ENCODE results near the gene PDXDC1.
A peak's percentile ranks its signal among the peaks of the same experiment; 100 is the strongest.
"Not testable (repeated sequence)": the region's sequence is repeated elsewhere in the genome, so short reads cannot be mapped to it uniquely, and the experiment has no call there.

Gene PDXDC1, protein sequence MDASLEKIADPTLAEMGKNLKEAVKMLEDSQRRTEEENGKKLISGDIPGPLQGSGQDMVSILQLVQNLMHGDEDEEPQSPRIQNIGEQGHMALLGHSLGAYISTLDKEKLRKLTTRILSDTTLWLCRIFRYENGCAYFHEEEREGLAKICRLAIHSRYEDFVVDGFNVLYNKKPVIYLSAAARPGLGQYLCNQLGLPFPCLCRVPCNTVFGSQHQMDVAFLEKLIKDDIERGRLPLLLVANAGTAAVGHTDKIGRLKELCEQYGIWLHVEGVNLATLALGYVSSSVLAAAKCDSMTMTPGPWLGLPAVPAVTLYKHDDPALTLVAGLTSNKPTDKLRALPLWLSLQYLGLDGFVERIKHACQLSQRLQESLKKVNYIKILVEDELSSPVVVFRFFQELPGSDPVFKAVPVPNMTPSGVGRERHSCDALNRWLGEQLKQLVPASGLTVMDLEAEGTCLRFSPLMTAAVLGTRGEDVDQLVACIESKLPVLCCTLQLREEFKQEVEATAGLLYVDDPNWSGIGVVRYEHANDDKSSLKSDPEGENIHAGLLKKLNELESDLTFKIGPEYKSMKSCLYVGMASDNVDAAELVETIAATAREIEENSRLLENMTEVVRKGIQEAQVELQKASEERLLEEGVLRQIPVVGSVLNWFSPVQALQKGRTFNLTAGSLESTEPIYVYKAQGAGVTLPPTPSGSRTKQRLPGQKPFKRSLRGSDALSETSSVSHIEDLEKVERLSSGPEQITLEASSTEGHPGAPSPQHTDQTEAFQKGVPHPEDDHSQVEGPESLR

DNA sequence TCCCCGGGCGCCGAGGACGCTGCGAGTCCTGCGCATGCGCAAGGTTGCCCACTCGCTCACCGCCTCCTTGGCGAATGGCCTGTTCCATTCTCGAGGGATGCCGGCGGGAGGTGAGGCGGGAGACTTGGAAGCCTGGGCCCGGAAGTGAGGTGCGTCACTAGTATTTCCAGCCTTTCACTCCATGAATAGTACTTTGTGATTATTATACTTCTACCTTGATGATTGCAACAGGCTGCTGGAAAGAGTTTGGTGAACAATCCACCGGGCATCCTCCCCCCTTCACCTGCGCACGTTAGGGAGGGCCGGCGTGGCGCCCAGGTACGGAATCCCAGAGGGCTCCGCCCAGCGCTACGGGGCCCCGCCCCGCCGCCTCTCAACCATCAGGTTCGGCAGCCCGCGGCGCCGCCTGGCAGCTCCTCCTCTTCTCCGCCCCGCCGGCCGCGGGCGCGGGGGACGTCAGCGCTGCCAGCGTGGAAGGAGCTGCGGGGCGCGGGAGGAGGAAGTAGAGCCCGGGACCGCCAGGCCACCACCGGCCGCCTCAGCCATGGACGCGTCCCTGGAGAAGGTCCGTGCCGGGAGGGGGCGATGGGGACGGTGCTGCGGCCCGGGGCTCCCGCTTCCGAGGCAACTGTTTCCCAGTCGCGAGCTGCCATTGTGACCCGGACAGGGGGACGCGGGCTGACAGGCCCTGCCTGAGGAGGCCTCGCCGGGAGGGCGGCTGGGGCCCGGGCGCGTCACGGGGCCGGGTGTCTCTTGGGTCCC is at the start of gene PDXDC1:
Gene PDXDC1, plus strand, starts transcription at position 371 of the 762 bp plus-strand sequence. Its CDS starts 174 bp downstream, at position 545.
- DNase-seq (ENCODE audit: low spot score) = peak; percentile 95

DNA sequence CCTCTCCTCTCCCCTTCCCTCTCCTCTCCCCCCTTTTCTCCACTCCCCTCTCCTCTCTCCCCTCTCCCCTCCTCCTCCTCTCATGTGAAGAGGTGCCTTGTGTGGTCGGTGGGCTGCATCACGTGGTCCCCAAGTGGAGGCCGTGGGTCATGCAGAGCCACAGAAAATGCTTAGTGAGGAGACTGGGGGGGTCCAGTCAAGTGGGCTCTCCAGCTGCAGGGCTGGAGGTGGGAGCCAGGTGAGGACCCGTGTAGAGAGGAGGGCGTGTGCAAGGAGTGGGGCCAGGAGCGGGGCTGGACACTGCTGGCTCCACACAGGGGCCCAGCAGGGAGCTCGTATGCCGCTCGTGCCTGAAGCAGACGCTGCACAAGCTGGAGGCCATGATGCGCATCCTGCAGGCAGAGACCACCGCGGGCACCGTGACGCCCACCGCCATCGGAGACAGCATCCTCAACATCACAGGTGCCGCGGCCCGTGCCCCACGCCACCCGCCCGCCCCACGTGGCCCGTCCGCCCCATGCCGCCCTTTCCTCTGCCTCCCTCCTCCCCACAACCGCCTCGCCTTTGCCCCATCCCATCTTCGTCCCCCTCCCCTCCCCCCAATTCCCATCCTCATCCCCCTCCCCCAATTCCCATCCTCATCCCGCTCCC is 46.6 kb upstream of the PDXDC1 start:
- peak; percentile 38 for DNase-seq (ENCODE audit: low spot score)

DNA sequence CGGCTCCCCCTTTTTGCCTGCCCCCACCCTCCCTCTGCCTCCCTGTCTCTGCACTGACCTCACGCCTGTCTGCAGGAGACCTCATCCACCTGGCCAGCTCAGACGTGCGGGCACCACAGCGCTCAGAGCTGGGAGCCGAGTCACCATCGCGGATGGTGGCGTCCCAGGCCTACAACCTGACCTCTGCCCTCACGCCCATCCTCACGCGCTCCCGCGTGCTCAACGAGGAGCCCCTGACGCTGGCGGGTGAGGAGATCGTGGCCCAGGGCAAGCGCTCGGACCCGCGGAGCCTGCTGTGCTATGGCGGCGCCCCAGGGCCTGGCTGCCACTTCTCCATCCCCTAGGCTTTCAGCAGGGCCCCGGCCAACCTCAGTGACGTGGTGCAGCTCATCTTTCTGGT is 45.6 kb upstream of the PDXDC1 start:
- DNase-seq (ENCODE audit: low spot score) = not testable (repeated sequence)

DNA sequence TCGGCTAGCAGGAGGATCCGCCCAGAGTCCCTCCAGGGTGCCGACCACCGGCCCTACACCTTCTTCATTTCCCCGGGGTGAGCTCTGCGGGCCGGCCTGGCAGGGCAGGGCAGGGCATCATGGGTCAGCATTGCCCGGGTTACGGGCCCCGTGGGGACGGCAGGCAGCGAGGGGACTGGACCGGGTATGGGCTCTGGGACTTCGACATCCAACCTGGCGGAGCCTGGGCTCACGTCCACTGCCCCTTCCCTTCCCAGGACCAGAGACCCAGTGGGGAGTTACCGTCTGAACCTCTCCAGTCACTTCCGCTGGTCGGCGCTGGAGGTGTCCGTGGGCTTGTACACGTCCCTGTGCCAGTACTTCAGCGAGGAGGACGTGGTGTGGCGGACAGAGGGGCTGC is 44.6 kb upstream of the PDXDC1 start:
- DNase-seq (ENCODE audit: low spot score) = not testable (repeated sequence)

DNA sequence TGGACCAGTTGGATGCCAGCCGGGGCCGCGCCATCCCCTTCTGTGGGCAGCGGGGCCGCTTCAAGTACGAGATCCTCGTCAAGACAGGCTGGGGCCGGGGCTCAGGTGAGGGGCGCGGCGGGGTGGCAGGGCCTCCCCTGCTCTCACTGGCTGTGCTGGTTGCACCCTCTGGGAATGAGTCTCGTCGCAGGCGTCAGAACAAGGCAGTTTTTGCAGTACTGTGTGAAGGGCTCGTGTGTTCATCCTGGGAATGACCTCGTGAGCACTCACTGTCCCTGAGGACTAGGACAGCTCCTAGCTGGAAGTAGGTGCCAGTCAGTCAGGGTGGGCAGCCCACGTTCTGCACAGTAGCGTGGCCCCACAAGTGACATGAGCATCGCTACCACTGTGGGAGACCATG is 43.9 kb upstream of the PDXDC1 start:
- not testable (repeated sequence) for DNase-seq (ENCODE audit: low spot score)

DNA sequence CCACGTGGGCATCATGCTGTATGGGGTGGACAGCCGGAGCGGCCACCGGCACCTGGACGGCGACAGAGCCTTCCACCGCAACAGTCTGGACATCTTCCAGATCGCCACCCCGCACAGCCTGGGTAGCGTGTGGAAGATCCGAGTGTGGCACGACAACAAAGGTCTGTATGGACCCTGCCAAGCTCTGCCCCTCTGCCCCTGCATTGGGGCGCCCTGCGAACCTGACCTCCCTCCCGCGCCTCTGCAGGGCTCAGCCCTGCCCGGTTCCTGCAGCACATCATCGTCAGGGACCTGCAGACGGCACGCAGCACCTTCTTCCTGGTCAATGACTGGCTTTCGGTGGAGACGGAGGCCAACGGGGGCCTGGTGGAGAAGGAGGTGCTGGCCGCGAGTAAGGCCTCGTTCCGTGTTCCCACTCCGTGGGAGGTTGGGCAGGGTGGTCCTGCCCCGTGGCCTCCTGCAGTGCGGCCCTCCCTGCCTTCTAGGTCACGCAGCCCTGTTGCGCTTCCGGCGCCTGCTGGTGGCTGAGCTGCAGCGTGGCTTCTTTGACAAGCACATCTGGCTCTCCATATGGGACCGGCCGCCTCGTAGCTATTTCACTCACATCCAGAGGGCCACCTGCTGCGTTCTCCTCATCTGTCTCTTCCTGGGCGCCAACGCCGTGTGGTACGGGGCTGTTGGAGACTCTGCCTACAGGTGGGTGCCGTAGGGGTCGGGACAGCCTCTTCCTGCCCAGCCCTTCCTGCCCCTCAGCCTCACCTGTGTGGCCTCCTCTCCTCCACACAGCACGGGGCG is 42.0 kb upstream of the PDXDC1 start:
- DNase-seq (ENCODE audit: low spot score) = not testable (repeated sequence)

DNA sequence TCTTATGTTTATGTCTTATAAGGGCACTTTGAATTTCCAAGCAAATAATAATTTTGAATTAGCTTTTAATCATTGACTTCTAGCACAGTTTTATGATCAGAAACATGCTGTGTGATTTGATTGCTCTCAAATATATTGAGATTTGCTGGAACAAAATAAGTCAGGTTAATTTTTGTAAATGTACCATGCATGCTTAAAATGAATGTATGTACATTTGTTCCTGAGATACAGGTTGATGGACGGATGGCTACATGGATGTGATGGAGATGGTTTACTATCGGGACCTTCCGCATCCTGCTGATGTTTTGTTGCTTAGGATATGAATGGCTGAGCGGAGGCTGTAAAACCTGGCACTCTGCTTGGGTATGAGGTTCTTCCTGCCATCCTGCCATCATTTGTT is 37.7 kb upstream of the PDXDC1 start, which contains the start of gene NPIPA1:
Gene NPIPA1, plus strand, starts transcription at position 301 of the 400 bp plus-strand sequence. Its CDS starts 0 bp downstream, at position 301.
- not testable (repeated sequence) for DNase-seq (ENCODE audit: low spot score)

DNA sequence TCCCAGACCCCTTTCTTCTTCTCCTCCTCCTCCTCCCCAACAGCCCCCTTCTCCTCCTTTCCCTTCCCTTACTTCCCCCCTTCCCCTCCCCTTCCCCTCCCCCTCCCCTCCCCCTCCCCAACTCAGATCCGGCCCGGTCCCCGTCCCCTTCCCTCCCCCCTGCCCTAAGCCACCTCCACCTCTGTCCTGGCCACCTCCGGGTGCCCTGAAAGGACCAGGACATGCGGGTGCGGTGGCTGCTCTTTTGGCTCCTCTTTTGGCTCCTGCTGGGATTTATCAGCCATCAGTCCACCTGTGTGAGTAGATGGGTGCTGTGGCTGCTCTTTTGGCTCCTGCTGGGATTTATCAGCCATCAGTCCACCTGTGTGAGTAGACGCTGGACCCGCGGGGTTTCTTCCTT is 36.8 kb upstream of the PDXDC1 start:
- not testable (repeated sequence) for DNase-seq (ENCODE audit: low spot score)

DNA sequence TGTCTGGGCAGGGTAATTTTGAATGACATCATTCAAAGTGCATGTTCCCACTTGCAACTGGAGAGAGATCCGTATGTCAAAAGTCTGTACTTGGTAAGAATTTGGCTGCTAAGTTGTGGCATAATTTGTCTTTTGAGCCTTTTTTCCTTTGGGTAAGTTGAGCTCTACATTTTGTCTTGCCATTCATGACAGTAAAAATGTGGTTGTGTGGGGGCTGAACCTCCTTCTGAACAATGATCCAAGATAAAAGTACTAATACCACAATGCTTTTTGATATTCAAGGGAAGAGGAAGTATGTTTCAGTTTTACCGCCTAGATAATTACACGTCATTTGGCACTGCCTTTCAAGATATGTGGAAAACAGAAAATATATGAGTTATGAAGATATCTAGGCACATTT is 32.1 kb upstream of the PDXDC1 start:
- not testable (repeated sequence) for DNase-seq (ENCODE audit: low spot score)

DNA sequence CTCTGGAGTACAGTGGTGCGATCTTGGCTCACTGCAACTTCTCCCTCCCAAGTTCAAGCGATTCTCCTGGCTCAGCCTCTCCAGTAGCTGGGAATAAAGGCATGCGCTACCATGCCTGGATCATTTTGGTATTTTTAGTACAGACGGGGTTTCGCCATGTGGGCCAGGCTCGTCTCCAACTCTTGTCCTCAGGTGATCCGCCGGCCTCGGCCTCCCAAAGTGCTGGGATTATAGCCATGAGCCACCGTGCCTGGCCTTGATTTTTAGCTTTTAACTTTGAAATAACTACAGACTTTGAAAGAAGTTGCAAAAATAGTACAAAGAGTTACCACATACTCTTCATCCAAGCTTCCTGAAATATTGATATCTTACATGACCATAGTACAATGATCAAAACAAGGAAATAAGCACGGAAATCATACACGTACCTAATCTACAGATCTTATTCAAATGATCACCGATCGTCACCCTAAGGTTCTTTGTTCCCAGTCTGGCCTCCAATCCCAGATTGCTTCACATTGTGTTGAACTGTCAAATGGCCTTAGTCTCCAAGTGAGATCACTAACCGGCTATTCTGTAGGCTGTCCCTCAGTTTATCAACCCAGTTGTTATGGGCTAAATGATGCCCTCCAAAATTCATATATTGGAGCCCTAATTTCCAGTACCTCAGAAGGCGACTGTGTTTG is 19.1 kb upstream of the PDXDC1 start:
- no peak for DNase-seq (ENCODE audit: low spot score)

DNA sequence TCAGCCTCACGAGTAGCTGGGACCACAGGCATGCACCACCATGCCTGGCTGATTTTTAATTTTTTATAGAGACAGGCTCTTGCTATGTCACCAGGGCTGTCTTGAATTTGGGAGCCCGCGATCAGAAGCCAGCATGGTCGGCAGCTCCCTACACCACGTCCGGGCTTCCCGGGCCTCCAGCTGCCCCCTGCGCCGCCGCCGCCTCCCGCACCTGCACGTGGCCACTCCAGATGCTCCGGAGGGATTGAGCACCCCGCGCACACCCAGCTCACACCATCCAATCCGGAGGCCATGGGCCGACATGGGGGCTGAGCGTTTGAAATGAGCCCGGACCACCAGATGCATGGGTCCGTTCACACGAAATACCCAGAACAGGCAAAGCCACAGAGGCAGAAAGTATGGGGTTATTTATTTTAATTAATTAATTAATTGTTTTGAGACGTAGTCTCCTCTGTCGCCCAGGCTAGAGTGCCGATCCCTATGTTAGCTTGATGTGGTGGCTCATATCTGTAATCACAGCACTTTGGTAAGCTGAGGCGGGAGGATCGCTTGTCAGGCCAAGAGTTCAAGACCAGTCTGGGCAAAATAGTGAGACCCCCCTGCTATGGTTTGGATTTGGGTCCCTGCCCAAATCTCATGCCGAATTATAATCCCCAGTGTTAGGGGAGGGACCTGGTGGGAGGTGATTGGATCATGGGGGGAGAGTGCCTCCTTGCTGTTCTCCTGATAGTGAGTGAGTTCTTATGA is 17.1 kb upstream of the PDXDC1 start:
- no peak for DNase-seq (ENCODE audit: low spot score)

DNA sequence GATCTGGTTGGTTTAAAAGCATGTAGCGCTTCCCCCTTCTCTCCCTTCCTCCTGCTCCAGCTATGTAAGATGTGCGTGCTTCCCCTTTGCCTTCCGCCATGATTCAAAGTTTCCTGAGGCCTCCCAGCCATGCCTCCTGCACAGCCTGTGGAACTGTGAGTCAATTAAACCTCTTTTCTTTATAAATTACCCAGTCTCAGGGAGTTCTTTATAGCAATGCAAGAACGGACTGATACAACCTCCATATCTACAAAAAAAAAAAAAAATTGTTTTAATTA is 16.6 kb upstream of the PDXDC1 start:
- DNase-seq (ENCODE audit: low spot score) = no peak

DNA sequence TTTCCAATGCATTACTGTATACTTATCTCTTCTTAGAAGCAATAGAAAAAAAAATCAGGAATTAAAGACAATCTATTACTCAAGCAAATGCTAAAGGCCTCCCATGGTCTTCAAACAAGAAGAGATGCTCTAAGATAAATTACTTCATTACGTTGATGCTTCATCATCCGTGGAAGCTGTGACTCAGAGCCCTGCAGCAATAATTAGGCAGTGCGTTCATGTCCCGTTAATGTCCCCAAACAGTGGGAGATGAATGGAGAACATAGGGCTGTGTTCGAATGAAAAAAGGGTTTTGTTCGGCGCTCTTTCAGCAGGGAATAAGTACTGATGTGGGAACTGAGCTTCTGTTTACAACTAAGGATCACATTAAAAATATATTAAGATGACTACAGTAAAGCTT is 15.9 kb upstream of the PDXDC1 start:
- no peak for DNase-seq (ENCODE audit: low spot score)

DNA sequence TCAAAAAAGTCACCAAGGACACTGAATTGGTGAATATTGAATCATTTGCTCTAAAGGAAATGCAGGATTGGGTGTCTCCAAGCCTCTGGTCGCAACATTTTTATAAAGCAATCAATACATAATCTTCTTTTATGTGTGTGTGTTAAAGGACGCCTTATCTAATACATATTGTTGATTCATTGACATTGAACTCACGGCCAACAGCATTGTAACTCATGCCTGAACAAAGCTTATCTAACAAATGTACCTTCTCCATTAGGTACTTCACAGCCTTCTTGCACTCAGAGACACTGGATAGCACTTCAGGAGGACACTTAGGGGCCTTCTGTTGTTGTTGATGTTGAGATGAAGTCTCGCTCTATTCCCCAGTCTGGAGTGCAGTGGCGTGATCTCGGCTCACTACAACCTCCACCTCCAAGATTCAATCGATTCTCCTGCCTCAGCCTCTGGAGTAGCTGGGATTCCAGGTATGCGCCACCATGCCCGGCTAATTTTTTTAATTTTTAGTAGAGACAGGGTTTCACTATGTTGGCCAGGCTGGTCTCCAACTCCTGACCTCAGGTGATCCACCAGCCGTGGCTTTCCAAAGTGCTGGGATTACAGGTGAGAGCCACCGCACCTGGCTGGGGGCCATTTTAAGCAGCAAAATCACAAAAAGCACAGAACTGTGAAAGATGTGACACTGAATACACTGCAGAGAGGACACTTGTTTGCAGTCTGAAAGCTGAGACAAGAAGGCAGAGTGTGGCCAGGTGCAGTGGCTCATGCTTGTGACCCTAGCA is 13.2 kb upstream of the PDXDC1 start:
- no peak for DNase-seq (ENCODE audit: low spot score)

DNA sequence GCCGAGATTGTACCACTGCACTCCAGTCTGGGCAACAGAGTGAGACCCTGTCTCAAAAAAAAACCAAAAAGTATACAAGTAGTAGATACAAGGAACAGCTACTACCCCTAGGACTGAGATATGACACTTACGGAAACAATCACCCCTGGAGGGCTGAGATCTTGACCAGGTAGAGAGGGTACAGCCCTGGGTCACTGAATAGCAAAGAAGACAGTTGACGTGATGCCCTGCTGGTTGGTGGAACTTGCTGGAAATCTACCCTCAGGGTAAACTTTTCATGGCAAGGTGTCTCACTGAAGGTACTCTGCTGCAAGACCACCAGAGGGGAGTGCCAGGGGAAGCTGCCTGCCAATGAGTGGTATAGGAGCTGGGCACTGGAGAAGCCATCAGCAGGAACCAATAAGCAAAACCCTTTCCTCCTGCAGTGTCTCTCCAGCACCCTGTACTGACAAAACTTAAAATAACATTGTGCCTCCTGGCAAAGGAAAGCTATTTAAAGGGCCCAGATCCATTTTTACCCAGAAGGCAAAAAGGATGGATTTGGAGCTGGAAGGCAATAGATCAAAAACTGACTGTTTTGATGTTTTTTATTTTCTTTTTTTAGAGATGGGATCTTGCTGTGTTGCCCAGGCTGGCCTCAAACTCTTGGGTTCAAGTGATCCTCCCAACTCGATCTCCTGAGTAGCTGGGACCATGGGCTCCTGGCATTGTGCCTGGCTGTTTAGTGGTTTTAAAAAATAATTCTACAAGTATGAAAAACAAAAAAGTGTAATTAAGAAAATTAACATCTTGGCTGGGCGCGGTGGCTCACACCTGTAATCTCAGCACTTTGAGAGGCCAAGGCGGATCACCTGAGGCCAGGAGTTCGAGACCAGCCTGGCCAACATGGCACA is 11.3 kb upstream of the PDXDC1 start:
- no peak for DNase-seq (ENCODE audit: low spot score)

DNA sequence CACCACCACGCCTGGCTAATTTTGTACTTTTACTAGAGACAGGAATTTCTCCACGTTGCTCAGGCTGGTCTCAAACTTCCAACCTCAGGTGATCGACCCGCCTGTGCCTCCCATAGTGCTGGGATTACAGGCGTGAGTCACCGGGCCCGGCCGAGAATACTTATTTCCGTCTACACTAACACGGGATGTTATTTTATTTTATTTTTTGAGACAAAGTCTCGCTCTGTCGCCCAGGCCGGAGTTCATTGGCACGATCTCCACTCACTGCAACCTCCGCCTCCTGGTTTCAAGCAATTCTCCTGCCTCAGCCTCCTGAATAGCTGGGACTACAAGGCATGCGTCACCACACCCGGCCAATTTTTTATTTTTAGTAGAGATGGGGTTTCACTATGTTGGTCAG is 9.5 kb upstream of the PDXDC1 start:
- DNase-seq (ENCODE audit: low spot score) = no peak

DNA sequence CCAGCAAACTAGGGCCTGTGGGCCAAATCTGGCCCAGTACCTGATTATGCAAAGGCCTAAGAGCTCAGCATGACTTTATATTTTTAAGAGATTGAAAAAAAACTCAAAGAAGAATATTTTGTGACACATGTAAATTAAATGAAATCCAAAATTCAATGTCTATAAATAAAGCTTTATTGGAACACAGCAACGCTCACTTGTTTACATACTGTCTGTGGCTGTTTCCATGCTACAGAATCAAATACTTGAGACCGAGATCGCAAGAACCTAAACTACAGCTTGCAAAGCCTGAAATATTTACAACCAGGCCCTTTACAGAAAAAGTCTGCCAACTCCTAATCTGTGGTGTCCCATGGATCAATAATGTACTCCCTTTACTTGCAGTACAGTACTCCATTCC is 5.0 kb upstream of the PDXDC1 start:
- DNase-seq (ENCODE audit: low spot score) = not testable (repeated sequence)

DNA sequence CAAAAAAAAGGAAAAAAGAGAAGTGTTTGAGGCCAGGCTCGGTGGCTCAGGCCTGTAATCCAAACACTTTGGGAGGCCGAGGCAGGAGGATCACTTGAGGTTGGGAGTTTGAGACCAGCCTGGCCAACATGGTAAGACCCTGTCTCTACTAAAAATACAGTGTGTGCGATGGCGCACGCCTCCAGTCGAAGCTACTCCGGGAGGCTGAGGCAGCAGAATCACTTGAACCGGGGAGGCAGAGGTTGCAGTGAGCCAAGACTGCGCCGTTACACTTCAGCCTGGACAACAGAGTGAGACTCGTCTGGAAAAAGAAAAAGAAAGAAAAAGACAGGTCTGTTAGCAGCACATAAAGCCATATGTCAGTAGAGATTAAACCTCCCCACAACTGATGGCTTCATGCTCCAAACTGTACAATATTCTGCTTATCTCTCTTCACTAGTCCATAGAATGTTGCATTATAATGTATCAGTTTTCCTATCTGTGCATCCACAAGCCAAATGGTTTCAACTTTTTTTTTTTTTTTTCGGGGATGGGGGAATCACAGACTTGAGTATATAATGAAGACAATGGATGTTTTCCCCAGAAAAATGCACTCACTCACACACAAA is 3.1 kb upstream of the PDXDC1 start:
- not testable (repeated sequence) for DNase-seq (ENCODE audit: low spot score)

Measured in NAMALWA (cell line).